Measurements from ENCODE around the gene ARHGAP6. TPM values are rescaled to one million over a fixed set of nuclear protein-coding genes. Genes with fewer than 3 reads are reported as not detected.

The ARHGAP6 gene, protein sequence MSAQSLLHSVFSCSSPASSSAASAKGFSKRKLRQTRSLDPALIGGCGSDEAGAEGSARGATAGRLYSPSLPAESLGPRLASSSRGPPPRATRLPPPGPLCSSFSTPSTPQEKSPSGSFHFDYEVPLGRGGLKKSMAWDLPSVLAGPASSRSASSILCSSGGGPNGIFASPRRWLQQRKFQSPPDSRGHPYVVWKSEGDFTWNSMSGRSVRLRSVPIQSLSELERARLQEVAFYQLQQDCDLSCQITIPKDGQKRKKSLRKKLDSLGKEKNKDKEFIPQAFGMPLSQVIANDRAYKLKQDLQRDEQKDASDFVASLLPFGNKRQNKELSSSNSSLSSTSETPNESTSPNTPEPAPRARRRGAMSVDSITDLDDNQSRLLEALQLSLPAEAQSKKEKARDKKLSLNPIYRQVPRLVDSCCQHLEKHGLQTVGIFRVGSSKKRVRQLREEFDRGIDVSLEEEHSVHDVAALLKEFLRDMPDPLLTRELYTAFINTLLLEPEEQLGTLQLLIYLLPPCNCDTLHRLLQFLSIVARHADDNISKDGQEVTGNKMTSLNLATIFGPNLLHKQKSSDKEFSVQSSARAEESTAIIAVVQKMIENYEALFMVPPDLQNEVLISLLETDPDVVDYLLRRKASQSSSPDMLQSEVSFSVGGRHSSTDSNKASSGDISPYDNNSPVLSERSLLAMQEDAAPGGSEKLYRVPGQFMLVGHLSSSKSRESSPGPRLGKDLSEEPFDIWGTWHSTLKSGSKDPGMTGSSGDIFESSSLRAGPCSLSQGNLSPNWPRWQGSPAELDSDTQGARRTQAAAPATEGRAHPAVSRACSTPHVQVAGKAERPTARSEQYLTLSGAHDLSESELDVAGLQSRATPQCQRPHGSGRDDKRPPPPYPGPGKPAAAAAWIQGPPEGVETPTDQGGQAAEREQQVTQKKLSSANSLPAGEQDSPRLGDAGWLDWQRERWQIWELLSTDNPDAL (N-terminal part only)
- not detected for polyA plus RNA-seq (2012; ENCODE audit: insufficient read depth, insufficient read length)

- DNase-seq (ENCODE audit: low read depth, low spot score) = no peak
These were observed at the start of gene ARHGAP6 for GRCh38 chrX:11665168-11666111. Gene ARHGAP6, minus strand, starts transcription at chrX:11665920. Its CDS starts 1,092 bp downstream, at chrX:11664828.

GRCh38 chrX:11704725-11705495, 39.2 kb upstream of the ARHGAP6 start:
- no peak for DNase-seq (ENCODE audit: low read depth, low spot score)
- H3K4me3 ChIP-seq (ENCODE audit: low read length) = no peak overlapping the region

More at GRCh38 chrX:11665168-11666111, at the start of gene ARHGAP6:
- H3K4me3 ChIP-seq (ENCODE audit: low read length) = no peak within 1 kb of the TSS

DNA sequence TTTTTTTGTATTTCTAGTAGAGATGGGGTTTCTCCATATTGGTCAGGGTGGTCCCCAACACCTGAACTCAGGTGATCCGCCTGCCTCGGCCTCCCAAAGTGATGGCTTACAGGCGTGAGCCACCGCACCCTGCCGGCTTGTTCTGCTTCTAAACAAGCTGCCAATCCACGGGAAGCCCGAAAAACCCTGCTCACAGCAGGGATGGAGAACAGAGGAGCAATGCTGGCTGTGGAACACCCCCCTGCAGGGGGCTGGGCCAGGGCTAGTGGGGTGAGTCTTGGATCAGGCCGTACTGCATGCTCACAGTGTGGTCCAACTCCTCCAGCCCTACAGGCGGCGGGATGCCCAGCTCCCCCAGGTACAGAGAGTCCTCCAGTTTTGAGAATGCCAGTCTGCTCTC, 38.1 kb upstream of the ARHGAP6 start:
- H3K4me3 ChIP-seq (ENCODE audit: low read length) = no peak overlapping the region
- DNase-seq (ENCODE audit: low read depth, low spot score) = no peak

GRCh38 chrX:11702965-11703631, 37.4 kb upstream of the ARHGAP6 start:
- H3K4me3 ChIP-seq (ENCODE audit: low read length) = no peak overlapping the region
- DNase-seq (ENCODE audit: low read depth, low spot score) = no peak

DNA sequence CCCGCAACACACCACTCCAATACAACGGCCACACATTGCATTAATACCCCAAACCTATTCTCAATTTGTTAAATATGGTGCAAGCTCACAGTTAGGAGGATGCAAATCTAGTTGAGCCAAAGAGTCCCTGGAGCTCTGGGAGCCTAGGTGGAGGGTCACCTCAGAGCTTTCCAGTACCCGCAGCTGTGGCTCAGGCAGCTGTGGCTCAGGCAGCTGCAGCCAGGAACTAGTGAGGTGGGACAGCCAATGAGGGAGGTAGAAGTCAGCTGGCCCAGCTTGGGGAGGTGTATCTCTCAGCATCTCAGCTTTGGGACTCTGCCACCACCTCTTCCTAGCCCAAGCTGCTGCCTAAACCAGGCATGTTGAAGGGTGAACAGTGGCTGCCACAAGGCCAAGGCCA, 36.7 kb upstream of the ARHGAP6 start:
- DNase-seq (ENCODE audit: low read depth, low spot score) = no peak
- H3K4me3 ChIP-seq (ENCODE audit: low read length) = no peak overlapping the region

DNA sequence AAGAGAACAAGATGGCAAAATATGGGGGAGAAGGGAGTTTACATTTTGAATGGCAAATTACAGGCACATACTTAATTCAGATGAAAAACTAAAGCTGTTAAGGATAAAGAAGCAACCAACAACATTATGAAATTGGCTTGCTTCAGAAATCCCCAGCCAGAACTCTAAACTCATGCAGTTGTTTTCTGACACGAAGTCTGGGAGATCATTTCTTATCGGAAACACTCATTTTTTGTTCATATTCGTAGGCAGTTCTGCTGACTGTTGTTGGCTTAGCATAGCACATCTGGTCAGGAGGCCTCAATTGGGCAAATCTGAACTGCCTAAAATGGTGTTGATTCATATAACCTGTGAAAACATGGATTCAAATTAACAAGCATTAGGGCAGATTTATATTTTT, 33.0 kb upstream of the ARHGAP6 start:
- no peak for DNase-seq (ENCODE audit: low read depth, low spot score)
- H3K4me3 ChIP-seq (ENCODE audit: low read length) = no peak overlapping the region

- no peak for DNase-seq (ENCODE audit: low read depth, low spot score)
- no peak overlapping the region for H3K4me3 ChIP-seq (ENCODE audit: low read length)
These were observed 22.5 kb upstream of the ARHGAP6 start for GRCh38 chrX:11688201-11688600.

DNA sequence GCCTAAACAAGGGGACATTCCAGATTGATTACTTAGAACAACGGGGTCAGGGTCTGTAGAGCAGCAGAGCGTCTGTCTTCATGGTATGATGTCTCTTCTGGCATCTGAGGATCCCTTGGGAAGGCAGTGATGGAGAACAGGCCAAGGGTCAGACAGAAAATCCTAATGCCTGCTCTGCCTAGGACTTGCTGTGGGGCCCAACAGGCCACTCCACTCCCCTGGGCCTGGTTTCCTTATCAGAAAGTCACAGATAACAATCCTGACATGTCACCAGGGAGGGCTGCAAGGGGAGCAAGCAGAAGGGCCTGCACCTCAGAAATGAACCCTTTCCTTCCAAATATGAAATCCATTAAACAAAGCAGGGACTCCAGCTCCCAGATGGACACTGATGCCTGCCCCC, 21.4 kb upstream of the ARHGAP6 start:
- no peak for DNase-seq (ENCODE audit: low read depth, low spot score)
- no peak overlapping the region for H3K4me3 ChIP-seq (ENCODE audit: low read length)

DNA sequence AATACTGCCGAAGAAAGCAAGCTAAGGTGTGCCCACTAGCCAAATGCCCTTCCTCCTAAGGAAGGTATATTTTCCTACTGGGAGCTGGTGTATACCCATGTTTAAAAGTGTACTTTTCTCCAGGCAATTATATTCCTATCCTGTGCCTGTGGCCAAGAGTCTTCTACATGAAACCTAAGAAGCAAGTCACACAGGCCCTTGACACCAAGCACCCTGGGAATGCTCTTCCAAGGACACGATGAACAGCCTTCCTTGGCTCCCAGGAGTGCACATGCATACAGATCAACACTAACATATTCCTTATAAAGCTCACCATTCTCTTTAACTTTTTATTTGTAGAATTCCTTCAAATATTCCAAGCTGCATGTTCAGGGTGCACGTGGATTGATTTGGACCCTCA, 17.3 kb upstream of the ARHGAP6 start:
- no peak overlapping the region for H3K4me3 ChIP-seq (ENCODE audit: low read length)
- no peak for DNase-seq (ENCODE audit: low read depth, low spot score)

DNA sequence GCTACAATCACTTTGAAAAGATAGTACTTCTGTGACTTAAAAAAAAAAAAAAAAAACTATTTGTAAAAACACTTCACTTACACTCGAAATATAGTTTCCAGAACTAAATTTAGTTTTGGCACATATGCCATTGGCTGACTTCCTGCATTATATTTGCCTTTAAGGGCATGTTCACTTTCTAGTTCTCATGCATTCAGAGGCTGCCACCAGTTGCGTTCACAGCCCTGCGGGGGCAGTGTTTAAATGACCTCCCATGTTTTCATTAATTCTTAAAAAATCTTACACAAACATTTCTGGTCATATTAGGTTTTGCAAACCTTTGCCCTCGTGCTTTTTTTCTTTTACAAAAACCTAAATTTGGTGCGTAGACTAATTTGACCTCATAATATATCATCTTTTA, 12.4 kb upstream of the ARHGAP6 start:
- DNase-seq (ENCODE audit: low read depth, low spot score) = no peak

DNA sequence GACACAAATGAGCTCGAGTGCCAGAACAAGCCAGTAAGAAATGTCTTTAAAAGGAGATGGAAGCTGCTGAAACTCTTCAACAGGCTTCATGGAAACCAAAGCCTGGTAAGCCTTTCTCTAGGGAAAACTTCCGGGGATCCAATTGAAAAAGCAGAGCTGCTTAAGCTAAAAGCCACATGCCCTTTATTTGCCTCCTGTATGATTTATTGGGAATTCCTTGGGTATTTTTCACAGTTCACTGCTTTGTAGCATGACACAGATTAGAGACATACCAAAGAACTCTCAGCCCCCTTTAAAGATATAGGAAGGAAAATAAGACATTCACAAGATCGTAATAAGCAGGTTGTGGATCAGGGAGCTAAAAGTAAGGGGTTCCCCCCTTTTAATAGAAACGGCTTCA, 6.5 kb upstream of the ARHGAP6 start:
- no peak for DNase-seq (ENCODE audit: low read depth, low spot score)
- H3K4me3 ChIP-seq (ENCODE audit: low read length) = no peak overlapping the region

More for the DNA sequence above, 12.4 kb upstream of the ARHGAP6 start:
- H3K4me3 ChIP-seq (ENCODE audit: low read length) = no peak overlapping the region

- H3K4me3 ChIP-seq (ENCODE audit: low read length) = no peak overlapping the region
- no peak for DNase-seq (ENCODE audit: low read depth, low spot score)
These were observed 4.6 kb upstream of the ARHGAP6 start for GRCh38 chrX:11670316-11670715.

DNA sequence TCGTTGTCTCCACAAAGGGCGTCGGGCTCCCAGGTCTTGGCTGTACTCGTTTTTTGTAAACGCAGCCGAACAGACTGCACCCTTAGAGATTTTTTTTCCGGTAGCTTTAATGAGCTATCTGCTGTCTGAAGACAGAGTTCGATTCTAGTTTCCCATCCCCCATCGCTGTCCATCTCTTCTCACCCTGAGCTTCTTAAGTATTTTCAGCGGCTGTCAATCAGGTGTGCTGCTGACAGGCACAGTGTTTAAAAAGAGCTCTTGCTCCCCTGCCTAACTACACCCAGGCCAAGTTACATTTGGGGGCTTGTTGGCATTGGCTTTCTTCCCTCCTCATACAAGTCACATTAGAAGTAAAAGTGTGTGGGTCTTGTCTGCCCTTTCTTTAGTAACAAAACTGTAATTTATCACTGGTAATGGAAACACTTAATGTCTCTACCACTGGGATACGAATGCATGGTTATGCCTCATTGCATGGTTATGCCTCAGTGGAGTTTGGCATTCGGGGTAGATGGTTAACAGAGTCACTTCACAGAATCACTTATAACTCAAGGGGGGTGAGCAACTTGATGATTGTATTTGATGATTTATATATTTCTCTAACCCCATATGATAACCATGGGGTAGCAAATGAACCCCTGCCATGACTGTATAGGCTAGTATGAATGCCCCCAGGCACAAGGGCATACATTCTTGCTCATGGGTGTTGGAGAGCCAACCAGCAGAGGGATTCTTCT, 1.4 kb upstream of the ARHGAP6 start:
- DNase-seq (ENCODE audit: low read depth, low spot score) = no peak
- no peak overlapping the region for H3K4me3 ChIP-seq (ENCODE audit: low read length)

DNA sequence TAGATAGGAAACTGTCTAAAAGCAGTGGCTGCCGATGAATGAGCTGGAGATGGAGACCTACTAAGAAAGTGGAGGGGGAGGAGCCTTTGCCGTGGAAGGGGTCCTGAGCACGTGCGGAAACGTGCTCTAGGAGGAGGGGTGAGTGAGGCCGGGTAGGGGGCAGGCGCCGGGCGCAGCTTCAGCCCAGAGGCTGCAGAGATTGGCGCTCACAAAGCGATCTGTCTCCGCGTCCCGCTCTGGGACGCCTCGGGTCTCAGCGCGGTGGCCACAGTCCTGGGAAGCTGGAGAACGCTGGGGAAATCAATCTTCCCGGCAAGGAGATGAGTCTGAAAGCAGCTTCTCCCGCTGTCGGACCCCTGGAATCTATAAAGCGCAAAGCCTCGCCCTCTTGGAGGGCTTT, 444 bp upstream of the ARHGAP6 start:
- no peak overlapping the region for H3K4me3 ChIP-seq (ENCODE audit: low read length)
- no peak for DNase-seq (ENCODE audit: low read depth, low spot score)

DNA sequence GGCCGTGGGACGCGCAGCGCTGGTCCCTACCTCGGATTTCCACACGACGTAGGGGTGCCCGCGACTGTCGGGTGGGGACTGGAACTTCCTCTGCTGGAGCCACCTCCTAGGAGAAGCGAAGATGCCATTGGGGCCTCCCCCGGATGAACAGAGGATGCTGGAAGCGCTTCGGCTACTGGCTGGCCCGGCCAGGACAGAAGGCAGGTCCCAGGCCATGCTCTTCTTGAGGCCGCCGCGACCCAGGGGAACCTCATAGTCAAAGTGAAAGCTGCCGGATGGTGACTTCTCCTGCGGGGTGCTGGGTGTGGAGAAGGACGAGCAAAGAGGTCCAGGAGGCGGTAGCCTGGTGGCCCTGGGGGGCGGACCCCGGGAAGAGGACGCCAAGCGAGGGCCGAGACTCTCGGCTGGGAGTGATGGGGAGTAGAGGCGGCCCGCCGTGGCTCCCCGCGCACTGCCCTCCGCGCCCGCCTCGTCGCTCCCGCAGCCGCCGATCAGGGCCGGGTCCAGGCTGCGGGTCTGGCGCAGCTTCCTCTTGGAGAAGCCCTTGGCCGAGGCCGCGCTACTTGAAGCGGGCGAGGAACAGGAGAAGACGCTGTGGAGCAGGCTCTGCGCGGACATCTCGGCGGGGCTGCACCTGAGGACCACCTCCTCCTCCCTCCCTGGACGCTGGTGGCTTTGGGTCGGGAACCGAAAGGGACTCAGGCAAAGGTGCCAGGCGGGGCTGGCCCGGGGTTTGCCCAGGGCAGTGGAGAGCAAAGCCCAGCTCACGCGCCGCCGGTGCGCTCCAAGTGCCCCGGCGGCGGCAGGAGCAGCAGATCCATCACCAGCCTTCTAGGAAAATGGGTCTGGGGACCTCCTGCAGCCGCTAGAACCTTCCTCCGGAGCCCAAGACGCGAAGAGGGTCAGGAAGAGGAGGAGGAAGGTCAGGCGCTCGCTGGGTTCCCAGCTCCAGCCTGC, 1.2 kb downstream of the ARHGAP6 start:
- DNase-seq (ENCODE audit: low read depth, low spot score) = no peak
- no peak overlapping the region for H3K4me3 ChIP-seq (ENCODE audit: low read length)

GRCh38 chrX:11663875-11664210, 1.9 kb downstream of the ARHGAP6 start:
- H3K4me3 ChIP-seq (ENCODE audit: low read length) = no peak overlapping the region
- DNase-seq (ENCODE audit: low read depth, low spot score) = no peak

Data from Jurkat, Clone E6-1 (cell line).